T47D (cell line): ENCODE data around the gene ERG.

ENCODE experiments used
- DNase-seq, 2 experiments: peaks; one replicate each; pipeline versions ENCODE4 v3.0.0 to v3.0.0-alpha.2; 2011 to 2012; ENCODE audit warnings: low read depth in 1 of 2, low spot score in 1 of 2
- JUND ChIP-seq: IDR thresholded peaks from 2 replicates; pipeline ENCODE4 v1.6.1; 2012; ENCODE audit warnings: low read depth
- in situ Hi-C: cut with HindIII; loops from 2 replicates; pipeline ENCODE4 v1.10.0; 2016; ENCODE audit warnings: low sequenced_read_pairs, low pct_unique_long_range_greater_than_20kb

The ERG gene

GRCh38 chr21:38498057-38498833, at the start of gene ERG:
TSS of gene ERG (minus strand) at chr21:38498477. CDS start at chr21:38498380, 97 bp downstream.
- in situ Hi-C loops = no loop called here

GRCh38 chr21:38544661-38545060, 46.4 kb upstream of the ERG start:
- in situ Hi-C loops = no loop called here
- TF ChIP-seq JUND = no peak
- no peak for DNase-seq

More at GRCh38 chr21:38498057-38498833, at the start of gene ERG:
- no peak for DNase-seq
- no peak for TF ChIP-seq JUND

GRCh38 chr21:38542263-38542662, 44.0 kb upstream of the ERG start:
- no peak for TF ChIP-seq JUND
- no peak for DNase-seq
- in situ Hi-C loops = no loop called here

- no peak for DNase-seq
- in situ Hi-C loops = no loop called here
- TF ChIP-seq JUND = no peak
Measured at GRCh38 chr21:38538353-38538752, 40.1 kb upstream of the ERG start.

GRCh38 chr21:38534591-38534990, 36.3 kb upstream of the ERG start:
- in situ Hi-C loops = no loop called here
- no peak for DNase-seq
- TF ChIP-seq JUND = no peak

- in situ Hi-C loops = no loop called here
- TF ChIP-seq JUND = no peak
- no peak for DNase-seq
Measured at GRCh38 chr21:38533887-38534286, 35.6 kb upstream of the ERG start.

GRCh38 chr21:38531591-38531990, 33.3 kb upstream of the ERG start:
- no peak for TF ChIP-seq JUND
- in situ Hi-C loops = no loop called here
- DNase-seq = no peak

- in situ Hi-C loops = no loop called here
- no peak for TF ChIP-seq JUND
Measured at GRCh38 chr21:38531039-38531541, 32.8 kb upstream of the ERG start.

GRCh38 chr21:38527737-38528136, 29.5 kb upstream of the ERG start:
- TF ChIP-seq JUND = no peak
- in situ Hi-C loops = no loop called here
- no peak for DNase-seq

More at GRCh38 chr21:38531039-38531541, 32.8 kb upstream of the ERG start:
- DNase-seq = no peak

GRCh38 chr21:38525454-38525853, 27.2 kb upstream of the ERG start:
- TF ChIP-seq JUND = no peak
- DNase-seq = no peak
- in situ Hi-C loops = no loop called here

- in situ Hi-C loops = no loop called here
- TF ChIP-seq JUND = no peak
- no peak for DNase-seq
Measured at GRCh38 chr21:38524168-38525153, 26.2 kb upstream of the ERG start.

- in situ Hi-C loops = no loop called here
- no peak for TF ChIP-seq JUND
- no peak for DNase-seq
Measured at GRCh38 chr21:38520511-38520910, 22.2 kb upstream of the ERG start.
